ENCODE data around the gene CCDC88B.
A peak's percentile ranks its signal among the peaks of the same experiment; 100 is the strongest.

The CCDC88B gene

DNA sequence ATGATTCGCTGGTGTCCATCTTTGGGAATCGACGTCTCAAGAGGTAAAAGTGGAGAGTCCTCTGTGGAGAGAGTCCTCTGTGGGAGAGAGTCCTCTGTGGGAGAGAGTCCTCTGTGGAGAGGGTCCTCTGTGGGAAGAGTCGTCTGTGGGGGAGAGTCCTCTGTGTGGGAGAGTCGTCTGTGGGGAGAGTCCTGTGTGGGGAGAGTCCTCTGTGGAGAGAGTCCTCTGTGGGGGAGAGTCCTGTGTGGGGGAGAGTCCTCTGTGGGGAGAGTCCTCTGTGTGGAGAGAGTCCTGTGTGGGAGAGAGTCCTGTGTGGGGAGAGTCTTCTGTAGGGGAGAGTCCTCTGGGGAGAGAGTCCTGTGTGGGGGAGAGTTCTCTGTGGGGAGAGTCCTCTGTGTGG lies 19.0 kb upstream of the CCDC88B start:
- Histone ChIP-seq H4K8ac (ENCODE audit: low read depth, low read length) (no peak overlapping the region), H3K27ac (replicated peaks; ENCODE audit: low read length) (no peak overlapping the region)
- WGBS, 2 donors (ENCODE audit: extremely low coverage in 2 of 2, insufficient read length in 2 of 2, insufficient replicate concordance in 1 of 2) = no CpG with 5 or more reads among the region's 5 CpGs

DNA sequence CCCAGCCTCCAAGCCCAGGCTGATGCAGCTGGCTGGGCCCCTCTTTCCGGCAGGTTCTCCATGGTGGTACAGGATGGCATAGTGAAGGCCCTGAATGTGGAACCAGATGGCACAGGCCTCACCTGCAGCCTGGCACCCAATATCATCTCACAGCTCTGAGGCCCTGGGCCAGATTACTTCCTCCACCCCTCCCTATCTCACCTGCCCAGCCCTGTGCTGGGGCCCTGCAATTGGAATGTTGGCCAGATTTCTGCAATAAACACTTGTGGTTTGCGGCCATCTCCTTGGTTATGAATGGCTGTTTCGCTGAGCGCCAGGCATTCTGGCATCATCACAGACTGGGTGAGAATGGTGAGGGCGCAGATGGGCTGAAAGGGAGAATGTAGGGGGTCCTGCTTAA lies 18.5 kb upstream of the CCDC88B start:
- H4K91ac ChIP-seq (ENCODE audit: low read depth, low read length, poor library complexity) = no peak overlapping the region
- no peak overlapping the region for H3K27ac ChIP-seq (replicated peaks; ENCODE audit: low read length)
- DNase-seq (ENCODE audit: low spot score) = no peak
- H3K4me2 ChIP-seq (ENCODE audit: insufficient read depth, low read length, poor library complexity, severe bottlenecking) = no peak overlapping the region
- H3K9ac ChIP-seq (ENCODE audit: low read depth, low read length, poor library complexity) = peak overlapping the region; percentile 50
- H2BK15ac ChIP-seq (ENCODE audit: low read length) = no peak overlapping the region
- H3K9me3 ChIP-seq (replicated peaks in 1 of 2; ENCODE audit: control insufficient read depth in 2 of 2, insufficient read depth in 1 of 2, low read depth in 1 of 2, low read length in 2 of 2) = no peaks in the 10 kb centered on the region
- no peak overlapping the region for H4K8ac ChIP-seq (ENCODE audit: low read depth, low read length)
- H3K4me1 ChIP-seq (ENCODE audit: control insufficient read depth in 2 of 2, insufficient read depth in 1 of 2, low read depth in 1 of 2, low read length in 2 of 2) = peaks cover 9 to 11% of the 10 kb centered on the region in 2 donors
- H2AFZ ChIP-seq (ENCODE audit: low read length) = no peak overlapping the region
- H3K14ac ChIP-seq (ENCODE audit: low read length) = no peak overlapping the region
- H3K23ac ChIP-seq (ENCODE audit: low read depth, low read length, poor library complexity) = no peak overlapping the region
- no peak overlapping the region for H3K4ac ChIP-seq (ENCODE audit: low read length)
- WGBS, 2 donors (ENCODE audit: extremely low coverage in 2 of 2, insufficient read length in 2 of 2, insufficient replicate concordance in 1 of 2) = no CpG with 5 or more reads among the region's 5 CpGs
- no peak overlapping the region for H2BK12ac ChIP-seq (ENCODE audit: low read length)
- peaks cover 9% of the 10 kb centered on the region for H3K79me1 ChIP-seq (ENCODE audit: low read depth, low read length)
- no peak overlapping the region for H3K4me3 ChIP-seq (ENCODE audit: low read length in 2 of 2)
- no peak overlapping the region for H2AK5ac ChIP-seq (ENCODE audit: low read depth, low read length)
- H3K27me3 ChIP-seq (ENCODE audit: control insufficient read depth in 3 of 3, insufficient read depth in 3 of 3, low read depth in 1 of 3, low read length in 3 of 3) = no peaks in the 10 kb centered on the region
- no peak overlapping the region for H2BK5ac ChIP-seq (ENCODE audit: low read length)
- no peak overlapping the region for H3K18ac ChIP-seq (ENCODE audit: low read length)
- H3K36me3 ChIP-seq (replicated peaks in 1 of 2; ENCODE audit: control insufficient read depth in 2 of 2, insufficient read depth in 2 of 2, low read length in 2 of 2) = peaks cover 6 to 22% of the 10 kb centered on the region in 2 donors
- no peak overlapping the region for H2BK120ac ChIP-seq (ENCODE audit: low read depth, low read length)

More for the DNA sequence above, 19.0 kb upstream of the CCDC88B start:
- Histone ChIP-seq H3K18ac (ENCODE audit: low read length) (no peak overlapping the region), H3K36me3 (replicated peaks in 1 of 2; ENCODE audit: control insufficient read depth in 2 of 2, insufficient read depth in 2 of 2, low read length in 2 of 2) (peaks cover 7 to 24% of the 10 kb centered on the region in 2 donors), H2AK5ac (ENCODE audit: low read depth, low read length) (no peak overlapping the region), H3K4ac (ENCODE audit: low read length) (no peak overlapping the region), H3K4me3 (ENCODE audit: low read length in 2 of 2) (no peak overlapping the region), H2BK12ac (ENCODE audit: low read length) (no peak overlapping the region), H3K4me1 (ENCODE audit: control insufficient read depth in 2 of 2, insufficient read depth in 1 of 2, low read depth in 1 of 2, low read length in 2 of 2) (peaks cover 9 to 15% of the 10 kb centered on the region in 2 donors), H2BK5ac (ENCODE audit: low read length) (no peak overlapping the region), H3K14ac (ENCODE audit: low read length) (no peak overlapping the region), H3K23ac (ENCODE audit: low read depth, low read length, poor library complexity) (no peak overlapping the region), H2BK120ac (ENCODE audit: low read depth, low read length) (no peak overlapping the region), H2BK15ac (ENCODE audit: low read length) (no peak overlapping the region), H4K91ac (ENCODE audit: low read depth, low read length, poor library complexity) (no peak overlapping the region), H3K79me1 (ENCODE audit: low read depth, low read length) (peaks cover 13% of the 10 kb centered on the region), H2AFZ (ENCODE audit: low read length) (no peak overlapping the region), H3K9me3 (replicated peaks in 1 of 2; ENCODE audit: control insufficient read depth in 2 of 2, insufficient read depth in 1 of 2, low read depth in 1 of 2, low read length in 2 of 2) (no peaks in the 10 kb centered on the region), H3K9ac (ENCODE audit: low read depth, low read length, poor library complexity) (no peak overlapping the region), H3K27me3 (ENCODE audit: control insufficient read depth in 3 of 3, insufficient read depth in 3 of 3, low read depth in 1 of 3, low read length in 3 of 3) (no peaks in the 10 kb centered on the region), H3K4me2 (ENCODE audit: insufficient read depth, low read length, poor library complexity, severe bottlenecking) (no peak overlapping the region)
- no peak for DNase-seq (ENCODE audit: low spot score)

DNA sequence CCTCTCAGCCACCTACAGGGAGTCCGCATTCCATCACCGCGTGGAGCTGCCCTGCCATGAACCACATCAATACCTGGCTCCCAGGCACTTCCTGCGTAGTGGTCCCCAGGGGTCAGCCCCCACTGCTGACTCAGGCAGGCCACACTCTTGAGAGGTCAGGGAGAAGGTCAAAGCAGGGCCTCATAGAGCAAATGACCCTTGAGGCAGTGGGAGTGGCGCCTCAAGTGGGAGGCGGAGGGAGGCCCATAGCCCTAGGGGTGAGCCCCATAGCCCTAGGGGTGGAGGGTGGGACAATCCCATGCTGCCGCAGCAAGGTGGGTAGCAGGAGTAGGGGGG lies 17.1 kb upstream of the CCDC88B start:
- Histone ChIP-seq H2BK12ac (ENCODE audit: low read length) (no peak overlapping the region), H3K4me3 (ENCODE audit: low read length in 2 of 2) (no peak overlapping the region), H3K27me3 (ENCODE audit: control insufficient read depth in 3 of 3, insufficient read depth in 3 of 3, low read depth in 1 of 3, low read length in 3 of 3) (no peaks in the 10 kb centered on the region), H3K27ac (replicated peaks; ENCODE audit: low read length) (no peak overlapping the region), H3K4ac (ENCODE audit: low read length) (no peak overlapping the region), H3K18ac (ENCODE audit: low read length) (no peak overlapping the region), H2AFZ (ENCODE audit: low read length) (no peak overlapping the region), H2BK120ac (ENCODE audit: low read depth, low read length) (no peak overlapping the region), H3K9ac (ENCODE audit: low read depth, low read length, poor library complexity) (peak overlapping the region; percentile 78), H3K4me1 (ENCODE audit: control insufficient read depth in 2 of 2, insufficient read depth in 1 of 2, low read depth in 1 of 2, low read length in 2 of 2) (peaks cover 9 to 11% of the 10 kb centered on the region in 2 donors), H3K79me1 (ENCODE audit: low read depth, low read length) (peaks cover 5% of the 10 kb centered on the region), H3K4me2 (ENCODE audit: insufficient read depth, low read length, poor library complexity, severe bottlenecking) (no peak overlapping the region), H3K36me3 (replicated peaks in 1 of 2; ENCODE audit: control insufficient read depth in 2 of 2, insufficient read depth in 2 of 2, low read length in 2 of 2) (peaks cover 6 to 22% of the 10 kb centered on the region in 2 donors), H3K9me3 (replicated peaks in 1 of 2; ENCODE audit: control insufficient read depth in 2 of 2, insufficient read depth in 1 of 2, low read depth in 1 of 2, low read length in 2 of 2) (no peaks in the 10 kb centered on the region), H2BK15ac (ENCODE audit: low read length) (no peak overlapping the region), H4K91ac (ENCODE audit: low read depth, low read length, poor library complexity) (no peak overlapping the region), H3K14ac (ENCODE audit: low read length) (peak overlapping the region; percentile 89), H2AK5ac (ENCODE audit: low read depth, low read length) (peak overlapping the region; percentile 25), H3K23ac (ENCODE audit: low read depth, low read length, poor library complexity) (no peak overlapping the region), H4K8ac (ENCODE audit: low read depth, low read length) (no peak overlapping the region), H2BK5ac (ENCODE audit: low read length) (no peak overlapping the region)
- WGBS, 2 donors (ENCODE audit: extremely low coverage in 2 of 2, insufficient read length in 2 of 2, insufficient replicate concordance in 1 of 2) = no CpG with 5 or more reads among the region's 7 CpGs
- no peak for DNase-seq (ENCODE audit: low spot score)

DNA sequence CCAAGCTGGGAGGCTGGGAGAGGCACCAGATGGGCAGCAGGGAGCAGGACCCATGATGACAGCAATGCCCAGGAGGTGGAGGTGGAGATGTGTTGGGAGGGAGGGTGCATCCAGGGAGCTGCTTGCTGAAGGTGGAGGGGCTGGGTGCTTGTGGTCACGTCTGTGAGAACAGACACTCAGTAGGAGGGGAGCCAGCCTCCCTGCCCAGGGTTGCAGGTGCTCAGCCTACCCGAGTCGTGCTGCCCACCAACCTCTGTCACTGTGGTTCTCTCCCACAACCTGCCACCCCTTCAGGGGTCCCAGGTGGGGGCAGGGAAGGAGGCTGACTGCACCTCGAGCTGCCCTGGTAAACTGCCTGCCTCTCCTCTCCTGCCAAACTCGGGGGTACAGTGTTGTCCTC lies 16.6 kb upstream of the CCDC88B start:
- Histone ChIP-seq H3K4me2 (ENCODE audit: insufficient read depth, low read length, poor library complexity, severe bottlenecking) (peak overlapping the region; percentile 11), H4K91ac (ENCODE audit: low read depth, low read length, poor library complexity) (no peak overlapping the region), H3K36me3 (replicated peaks in 1 of 2; ENCODE audit: control insufficient read depth in 2 of 2, insufficient read depth in 2 of 2, low read length in 2 of 2) (peaks cover 6 to 22% of the 10 kb centered on the region in 2 donors), H2AK5ac (ENCODE audit: low read depth, low read length) (peak overlapping the region; percentile 56), H3K27me3 (ENCODE audit: control insufficient read depth in 3 of 3, insufficient read depth in 3 of 3, low read depth in 1 of 3, low read length in 3 of 3) (no peaks in the 10 kb centered on the region), H3K4me3 (ENCODE audit: low read length in 2 of 2) (no peak overlapping the region), H3K9ac (ENCODE audit: low read depth, low read length, poor library complexity) (peak overlapping the region; percentile 70), H3K4me1 (ENCODE audit: control insufficient read depth in 2 of 2, insufficient read depth in 1 of 2, low read depth in 1 of 2, low read length in 2 of 2) (peaks cover 9 to 11% of the 10 kb centered on the region in 2 donors), H4K8ac (ENCODE audit: low read depth, low read length) (no peak overlapping the region), H2BK5ac (ENCODE audit: low read length) (no peak overlapping the region), H3K4ac (ENCODE audit: low read length) (no peak overlapping the region), H3K79me1 (ENCODE audit: low read depth, low read length) (peaks cover 5% of the 10 kb centered on the region), H2BK15ac (ENCODE audit: low read length) (no peak overlapping the region), H2AFZ (ENCODE audit: low read length) (no peak overlapping the region), H3K18ac (ENCODE audit: low read length) (peak overlapping the region; percentile 57), H3K14ac (ENCODE audit: low read length) (no peak overlapping the region), H3K23ac (ENCODE audit: low read depth, low read length, poor library complexity) (peak overlapping the region; percentile 80), H2BK120ac (ENCODE audit: low read depth, low read length) (no peak overlapping the region), H3K27ac (replicated peaks; ENCODE audit: low read length) (no peak overlapping the region), H2BK12ac (ENCODE audit: low read length) (peak overlapping the region; percentile 58), H3K9me3 (replicated peaks in 1 of 2; ENCODE audit: control insufficient read depth in 2 of 2, insufficient read depth in 1 of 2, low read depth in 1 of 2, low read length in 2 of 2) (no peaks in the 10 kb centered on the region)
- WGBS, 2 donors (ENCODE audit: extremely low coverage in 2 of 2, insufficient read length in 2 of 2, insufficient replicate concordance in 1 of 2) = no CpG with 5 or more reads among the region's 5 CpGs
- DNase-seq (ENCODE audit: low spot score) = no peak

All from neuronal stem cell (in vitro differentiated cells).